Measurements from ENCODE around the gene GLCCI1.

Gene GLCCI1

GRCh38 chr7:8052824-8053223, 84.2 kb downstream of the GLCCI1 start:
- no peak for TF ChIP-seq CTCF (IDR thresholded peaks at IDR 0.05)

- TF ChIP-seq CTCF (IDR thresholded peaks at IDR 0.05), result no peak
These were observed 87.8 kb downstream of the GLCCI1 start for GRCh38 chr7:8056439-8056838.

GRCh38 chr7:8057566-8057965, 89.0 kb downstream of the GLCCI1 start:
- TF ChIP-seq CTCF (IDR thresholded peaks at IDR 0.05), result no peak

- no peak for TF ChIP-seq CTCF (IDR thresholded peaks at IDR 0.05)
These were observed 89.7 kb downstream of the GLCCI1 start for GRCh38 chr7:8058322-8058721.

GRCh38 chr7:8058852-8059251, 90.3 kb downstream of the GLCCI1 start:
- TF ChIP-seq CTCF (IDR thresholded peaks at IDR 0.05), result no peak

GRCh38 chr7:8060241-8060640, 91.6 kb downstream of the GLCCI1 start:
- no peak for TF ChIP-seq CTCF (IDR thresholded peaks at IDR 0.05)

GRCh38 chr7:8063706-8064297, 95.2 kb downstream of the GLCCI1 start:
- no peak for TF ChIP-seq CTCF (IDR thresholded peaks at IDR 0.05)

GRCh38 chr7:8064828-8065227, 96.2 kb downstream of the GLCCI1 start:
- no peak for TF ChIP-seq CTCF (IDR thresholded peaks at IDR 0.05)
